Renal cortical epithelial cell (primary cell): ENCODE results near the gene SEC23A. TPM values are rescaled to one million over a fixed set of nuclear protein-coding genes. Genes with fewer than 3 reads are reported as not detected.
"Not testable (repeated sequence)": the region's sequence is repeated elsewhere in the genome, so short reads cannot be mapped to it uniquely, and the experiment has no call there.

ENCODE experiments used
- DNase-seq: peaks from one replicate; pipeline ENCODE4 v3.0.0-alpha.2; 2011; ENCODE audit warnings: low read depth
- total RNA-seq: library from RNA; depleted of rRNA; stranded (reverse); fragments of >200 nt; gene quantifications from 2 replicates; pipeline ENCODE4 v1.2.3, GENCODE V29; 2014

Gene SEC23A
- total RNA-seq, 1 donor from 2014 or later, result 206 TPM

GRCh38 chr14:39030209-39030608 lies 72.8 kb downstream of the SEC23A start:
- no peak for DNase-seq

GRCh38 chr14:39029789-39030188 lies 73.2 kb downstream of the SEC23A start:
- DNase-seq, result no peak

- no peak for DNase-seq
Observed at GRCh38 chr14:39028620-39029019, 74.4 kb downstream of the SEC23A start.

GRCh38 chr14:39025810-39026627 lies 77.0 kb downstream of the SEC23A start:
- DNase-seq, result no peak

GRCh38 chr14:39025250-39025809 lies 77.7 kb downstream of the SEC23A start:
- no peak for DNase-seq

GRCh38 chr14:39023939-39024871 lies 78.8 kb downstream of the SEC23A start:
- no peak for DNase-seq

- not testable (repeated sequence) for DNase-seq
Observed at GRCh38 chr14:39017096-39018016, 85.7 kb downstream of the SEC23A start.

GRCh38 chr14:39016733-39017095 lies 86.3 kb downstream of the SEC23A start:
- DNase-seq, result no peak

- DNase-seq, result no peak
Observed at GRCh38 chr14:39015964-39016577, 87.0 kb downstream of the SEC23A start.

GRCh38 chr14:39015360-39015961 lies 87.6 kb downstream of the SEC23A start:
- DNase-seq, result peak; percentile 57

- DNase-seq, result no peak
Observed at GRCh38 chr14:39014460-39014859, 88.6 kb downstream of the SEC23A start.

GRCh38 chr14:39008965-39009364 lies 94.1 kb downstream of the SEC23A start:
- not testable (repeated sequence) for DNase-seq

- DNase-seq, result no peak
Observed at GRCh38 chr14:39006721-39007410, 96.2 kb downstream of the SEC23A start.

- no peak for DNase-seq
Observed at GRCh38 chr14:39005044-39005880, 97.8 kb downstream of the SEC23A start.

- no peak for DNase-seq
Observed at GRCh38 chr14:38999949-39000348, 103.1 kb downstream of the SEC23A start.

GRCh38 chr14:38994731-38995130 lies 108.3 kb downstream of the SEC23A start:
- no peak for DNase-seq

- DNase-seq, result no peak
Observed at GRCh38 chr14:38993981-38994380, 109.1 kb downstream of the SEC23A start.

- no peak for DNase-seq
Observed at GRCh38 chr14:38992067-38992844, 110.8 kb downstream of the SEC23A start.
